Esophagus muscularis mucosa (tissue), 4 donors: Measurements from ENCODE around the gene PDE8B.

Experiments
- CTCF ChIP-seq, 3 experiments: fragments of 200-600 bp in 2 of 3; fragments of 450-650 bp in 1 of 3; sonication (generic) in 2 of 3; IDR thresholded peaks; one replicate each; pipeline ENCODE4 v1.5.1; 2017 to 2019; ENCODE audit warnings: antibody characterized with exemption in 3 of 3, mild to moderate bottlenecking in 2 of 3, moderate library complexity in 1 of 3
- EP300 ChIP-seq: sonication (generic); formaldehyde crosslinking; IDR thresholded peaks from one replicate; pipeline ENCODE4 v1.6.1; 2017; ENCODE audit warnings: antibody characterized with exemption
- POLR2AphosphoS5 ChIP-seq, 2 donors: sonication (generic); formaldehyde crosslinking; IDR thresholded peaks; one replicate each; pipeline ENCODE4 v1.6.1; 2017; ENCODE audit warnings: antibody characterized with exemption in 2 of 2

DNA sequence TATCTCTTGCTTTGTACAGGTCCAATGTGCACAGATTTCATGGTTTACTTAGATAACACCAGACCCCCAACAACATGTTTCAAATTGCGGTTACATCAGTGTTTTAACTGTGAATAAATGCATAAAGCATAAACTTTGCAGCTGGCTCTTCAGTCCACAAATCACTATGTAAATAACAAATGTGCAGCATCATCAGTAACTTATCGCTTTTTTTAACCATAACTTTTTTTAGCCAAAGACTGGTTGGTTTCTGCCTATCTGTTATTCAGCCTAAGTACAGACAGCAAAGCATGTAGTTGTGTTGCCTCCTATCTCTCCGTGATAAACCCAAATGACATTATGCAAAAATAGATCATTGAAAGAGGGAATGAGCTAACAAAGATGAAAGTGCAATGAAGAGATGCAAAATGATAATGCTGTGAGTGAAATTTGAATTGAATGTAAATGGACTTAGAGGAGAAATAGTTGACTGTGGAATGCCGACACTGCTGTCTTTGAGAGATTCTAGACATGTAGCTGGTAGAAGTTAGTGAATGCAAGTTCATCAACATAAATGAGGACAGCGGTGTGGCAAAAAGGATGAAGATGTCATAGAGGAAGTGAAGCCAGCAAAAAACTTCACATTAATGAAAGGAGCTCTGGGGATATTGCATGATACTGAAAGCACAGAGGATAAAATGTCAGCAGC, 108.8 kb downstream of the PDE8B start:
- TF ChIP-seq CTCF (IDR thresholded peaks at IDR 0.05) (no peak), EP300 (no peak), POLR2AphosphoS5 (IDR thresholded peaks at IDR 0.05) (no peak)
